Measurements from ENCODE around the gene MAP3K3. TPM values are rescaled to one million over a fixed set of nuclear protein-coding genes. Genes with fewer than 3 reads are reported as not detected.
"Not testable (repeated sequence)": the region's sequence is repeated elsewhere in the genome, so short reads cannot be mapped to it uniquely, and the experiment has no call there.

MAP3K3 gene
- total RNA-seq, 1 experiment from 2014 or later, result 24.3 TPM

DNA sequence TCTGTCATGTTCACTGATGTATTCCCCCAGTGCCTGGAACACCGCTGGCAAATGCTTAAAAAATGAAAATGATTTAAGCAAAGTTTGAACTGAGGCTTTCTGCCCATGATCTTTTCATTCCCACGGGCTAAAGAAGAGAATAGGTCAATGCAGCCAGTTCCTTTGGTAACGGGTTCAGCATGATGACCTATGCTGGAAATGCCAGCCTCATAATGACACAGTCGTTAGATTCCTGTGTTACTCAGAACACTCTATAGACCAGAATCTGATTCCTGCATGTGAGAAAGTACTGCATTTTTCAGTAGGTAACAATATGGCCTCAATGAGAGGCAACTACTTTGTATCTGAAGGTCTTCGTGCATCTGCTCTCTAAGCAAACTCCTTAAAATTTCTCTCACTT is 96.8 kb downstream of the MAP3K3 start:
- DNase-seq, result no peak
- Histone ChIP-seq H3K14ac (ENCODE audit: insufficient read depth, low read length) (no peak overlapping the region), H2AK5ac (ENCODE audit: insufficient read length, low read length) (no peak overlapping the region), H3K27ac (ENCODE audit: insufficient read length, low read depth, low read length) (no peak overlapping the region), H3K23ac (ENCODE audit: insufficient read length, low read depth, low read length) (no peak overlapping the region), H4K91ac (ENCODE audit: insufficient read length, low read depth, low read length) (no peak overlapping the region), H3K4me2 (ENCODE audit: insufficient read depth, insufficient read length, low read length) (no peak overlapping the region), H3K9me3 (ENCODE audit: control insufficient read depth, low read depth, low read length) (no peaks in the 10 kb centered on the region), H3K18ac (ENCODE audit: insufficient read length, low read depth, low read length) (no peak overlapping the region), H2BK120ac (ENCODE audit: low read depth, low read length, poor library complexity, severe bottlenecking) (no peak overlapping the region), H3K27me3 (ENCODE audit: insufficient read depth, low read length) (no peaks in the 10 kb centered on the region), H4K5ac (ENCODE audit: insufficient read length, low read depth, low read length) (no peak overlapping the region), H2BK12ac (ENCODE audit: insufficient read length, low read depth, low read length) (no peak overlapping the region), H3K9ac (ENCODE audit: extremely low read depth, insufficient read length, low read length) (no peak overlapping the region), H3K4me1 (ENCODE audit: insufficient read depth, low read length) (no peaks in the 10 kb centered on the region), H2BK5ac (ENCODE audit: insufficient read length, low read length) (no peak overlapping the region), H3K79me2 (ENCODE audit: insufficient read depth, low read length) (no peaks in the 10 kb centered on the region), H3T11ph (ENCODE audit: low read length) (no peak overlapping the region), H2AFZ (ENCODE audit: low read length) (no peak overlapping the region), H3K56ac (ENCODE audit: insufficient read length, low read depth, low read length) (no peak overlapping the region), H4K20me1 (ENCODE audit: control insufficient read depth, insufficient read depth, insufficient read length) (no peaks in the 10 kb centered on the region), H4K8ac (replicated peaks; ENCODE audit: insufficient read length, low read depth, low read length) (no peak overlapping the region), H2BK15ac (ENCODE audit: low read depth, low read length) (no peak overlapping the region), H3K4ac (ENCODE audit: low read depth, low read length) (no peak overlapping the region), H2BK20ac (ENCODE audit: low read depth, low read length, poor library complexity, severe bottlenecking) (no peak overlapping the region), H3K79me1 (ENCODE audit: insufficient read depth, low read depth, low read length, poor library complexity, severe bottlenecking) (no peaks in the 10 kb centered on the region), H3K23me2 (ENCODE audit: insufficient read length, low read depth, low read length, poor library complexity, severe bottlenecking) (no peaks in the 10 kb centered on the region)
- Mint-ChIP-seq H3K9me3 (no peaks in the 10 kb centered on the region), H3K4me3 (no peak overlapping the region), H3K27ac (no peak overlapping the region), H3K36me3 (ENCODE audit: insufficient read depth in 1 of 3, low read depth in 3 of 3) (peaks cover 0 to 8% (median 2%) of the 10 kb centered on the region in 3 experiments; a peak in 4 of 7 replicates), H3K27me3 (ENCODE audit: low read depth) (no peaks in the 10 kb centered on the region), H3K4me1 (no peaks in the 10 kb centered on the region)
- no CpG with 5 or more reads among the region's 5 CpGs for WGBS (ENCODE audit: extremely low coverage, insufficient read length, low lambda C conversion rate)
- TF ChIP-seq, protein P1, sequence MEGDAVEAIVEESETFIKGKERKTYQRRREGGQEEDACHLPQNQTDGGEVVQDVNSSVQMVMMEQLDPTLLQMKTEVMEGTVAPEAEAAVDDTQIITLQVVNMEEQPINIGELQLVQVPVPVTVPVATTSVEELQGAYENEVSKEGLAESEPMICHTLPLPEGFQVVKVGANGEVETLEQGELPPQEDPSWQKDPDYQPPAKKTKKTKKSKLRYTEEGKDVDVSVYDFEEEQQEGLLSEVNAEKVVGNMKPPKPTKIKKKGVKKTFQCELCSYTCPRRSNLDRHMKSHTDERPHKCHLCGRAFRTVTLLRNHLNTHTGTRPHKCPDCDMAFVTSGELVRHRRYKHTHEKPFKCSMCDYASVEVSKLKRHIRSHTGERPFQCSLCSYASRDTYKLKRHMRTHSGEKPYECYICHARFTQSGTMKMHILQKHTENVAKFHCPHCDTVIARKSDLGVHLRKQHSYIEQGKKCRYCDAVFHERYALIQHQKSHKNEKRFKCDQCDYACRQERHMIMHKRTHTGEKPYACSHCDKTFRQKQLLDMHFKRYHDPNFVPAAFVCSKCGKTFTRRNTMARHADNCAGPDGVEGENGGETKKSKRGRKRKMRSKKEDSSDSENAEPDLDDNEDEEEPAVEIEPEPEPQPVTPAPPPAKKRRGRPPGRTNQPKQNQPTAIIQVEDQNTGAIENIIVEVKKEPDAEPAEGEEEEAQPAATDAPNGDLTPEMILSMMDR (conservative IDR thresholded peaks at IDR 0.05), result no peak

DNA sequence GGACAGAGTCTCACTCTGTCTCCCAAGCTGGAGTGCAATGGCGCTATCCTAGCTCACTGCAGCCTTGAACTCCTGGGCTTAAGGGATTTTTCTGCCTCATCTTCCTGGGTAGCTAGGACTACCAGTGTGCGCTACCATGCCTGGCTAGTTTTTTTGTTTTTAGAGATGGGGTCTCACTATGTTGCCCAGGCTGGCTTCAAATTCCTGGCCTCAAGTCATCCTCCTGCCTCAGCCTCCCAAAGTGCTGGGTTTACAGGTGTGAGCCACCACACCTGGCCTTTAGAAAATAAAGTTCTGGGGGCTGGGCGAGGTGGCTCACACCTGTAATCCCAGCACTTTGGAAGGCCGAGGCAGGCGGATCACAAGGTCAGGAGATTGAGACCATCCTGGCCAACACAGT is 98.0 kb downstream of the MAP3K3 start:
- H3K4ac ChIP-seq (ENCODE audit: low read depth, low read length); H4K91ac ChIP-seq (ENCODE audit: insufficient read length, low read depth, low read length); H2BK120ac ChIP-seq (ENCODE audit: low read depth, low read length, poor library complexity, severe bottlenecking); H3K9me3 ChIP-seq (ENCODE audit: control insufficient read depth, low read depth, low read length); H3K18ac ChIP-seq (ENCODE audit: insufficient read length, low read depth, low read length); H3K23ac ChIP-seq (ENCODE audit: insufficient read length, low read depth, low read length); H3K14ac ChIP-seq (ENCODE audit: insufficient read depth, low read length); H4K5ac ChIP-seq (ENCODE audit: insufficient read length, low read depth, low read length); H3K4me2 ChIP-seq (ENCODE audit: insufficient read depth, insufficient read length, low read length); H3K9ac ChIP-seq (ENCODE audit: extremely low read depth, insufficient read length, low read length); H2AK5ac ChIP-seq (ENCODE audit: insufficient read length, low read length); H2BK20ac ChIP-seq (ENCODE audit: low read depth, low read length, poor library complexity, severe bottlenecking); H2AFZ ChIP-seq (ENCODE audit: low read length); H3K4me1 Mint-ChIP-seq; H3K27ac Mint-ChIP-seq; H3K4me1 ChIP-seq (ENCODE audit: insufficient read depth, low read length); H3K79me2 ChIP-seq (ENCODE audit: insufficient read depth, low read length); H3K27ac ChIP-seq (ENCODE audit: insufficient read length, low read depth, low read length); H4K20me1 ChIP-seq (ENCODE audit: control insufficient read depth, insufficient read depth, insufficient read length); H3K56ac ChIP-seq (ENCODE audit: insufficient read length, low read depth, low read length); H3K9me3 Mint-ChIP-seq; H3K23me2 ChIP-seq (ENCODE audit: insufficient read length, low read depth, low read length, poor library complexity, severe bottlenecking); H2BK15ac ChIP-seq (ENCODE audit: low read depth, low read length); H2BK12ac ChIP-seq (ENCODE audit: insufficient read length, low read depth, low read length); DNase-seq; H3K79me1 ChIP-seq (ENCODE audit: insufficient read depth, low read depth, low read length, poor library complexity, severe bottlenecking); H3K27me3 Mint-ChIP-seq (ENCODE audit: low read depth); H3K4me3 Mint-ChIP-seq; H4K8ac ChIP-seq (replicated peaks; ENCODE audit: insufficient read length, low read depth, low read length); H3T11ph ChIP-seq (ENCODE audit: low read length); H3K27me3 ChIP-seq (ENCODE audit: insufficient read depth, low read length); H2BK5ac ChIP-seq (ENCODE audit: insufficient read length, low read length): not testable (repeated sequence)
- WGBS (ENCODE audit: extremely low coverage, insufficient read length, low lambda C conversion rate), result no CpG with 5 or more reads among the region's 5 CpGs
- H3K36me3 Mint-ChIP-seq (ENCODE audit: insufficient read depth in 1 of 3, low read depth in 3 of 3), result peaks cover 0 to 11% (median 6%) of the 10 kb centered on the region in 3 experiments; a peak in 4 of 7 replicates
